Head of caudate nucleus (tissue), 42 donors: ENCODE measurements around the gene GOLGA6A.

Experiments used
- DNase-seq, 42 donors: peaks; one replicate each; pipeline versions ENCODE4 v3.0.0 to v3.0.0-alpha.2; 2020 to 2021; ENCODE audit warnings: mixed read lengths in 7 of 42
- intact Hi-C: fragments of 100-400 bp; cut with DNase I; formaldehyde crosslinking; loops from one replicate; pipeline ENCODE4 v1.15.0; 2022

GOLGA6A gene

DNA sequence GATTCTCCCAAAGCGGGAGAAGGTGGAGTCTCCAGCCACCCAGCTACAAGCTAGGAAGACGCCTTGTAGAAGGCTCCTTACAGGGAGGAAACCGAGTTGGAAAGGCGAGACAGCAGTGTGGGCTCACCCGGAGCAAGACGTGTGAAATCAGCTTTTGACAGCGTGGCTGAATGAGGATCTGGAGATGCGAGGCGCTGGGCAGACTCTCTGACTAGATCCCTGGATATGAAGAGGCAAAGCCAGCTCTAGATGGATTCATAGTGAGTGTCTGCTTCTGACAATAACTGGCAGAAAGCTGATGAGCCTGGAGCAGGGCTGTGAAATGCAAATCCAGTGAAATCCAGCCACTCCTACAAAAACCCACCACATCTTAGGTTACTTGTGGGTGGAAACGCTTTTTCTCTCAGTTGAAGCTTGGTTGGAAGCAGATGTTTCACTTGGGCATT lies 41.0 kb downstream of the GOLGA6A start:
- DNase-seq, result no peak
- intact Hi-C loops, result loop anchor here (10.0 kb wide), 1 partner anchor 57 kb away; no protein-coding TSS in a partner anchor

DNA sequence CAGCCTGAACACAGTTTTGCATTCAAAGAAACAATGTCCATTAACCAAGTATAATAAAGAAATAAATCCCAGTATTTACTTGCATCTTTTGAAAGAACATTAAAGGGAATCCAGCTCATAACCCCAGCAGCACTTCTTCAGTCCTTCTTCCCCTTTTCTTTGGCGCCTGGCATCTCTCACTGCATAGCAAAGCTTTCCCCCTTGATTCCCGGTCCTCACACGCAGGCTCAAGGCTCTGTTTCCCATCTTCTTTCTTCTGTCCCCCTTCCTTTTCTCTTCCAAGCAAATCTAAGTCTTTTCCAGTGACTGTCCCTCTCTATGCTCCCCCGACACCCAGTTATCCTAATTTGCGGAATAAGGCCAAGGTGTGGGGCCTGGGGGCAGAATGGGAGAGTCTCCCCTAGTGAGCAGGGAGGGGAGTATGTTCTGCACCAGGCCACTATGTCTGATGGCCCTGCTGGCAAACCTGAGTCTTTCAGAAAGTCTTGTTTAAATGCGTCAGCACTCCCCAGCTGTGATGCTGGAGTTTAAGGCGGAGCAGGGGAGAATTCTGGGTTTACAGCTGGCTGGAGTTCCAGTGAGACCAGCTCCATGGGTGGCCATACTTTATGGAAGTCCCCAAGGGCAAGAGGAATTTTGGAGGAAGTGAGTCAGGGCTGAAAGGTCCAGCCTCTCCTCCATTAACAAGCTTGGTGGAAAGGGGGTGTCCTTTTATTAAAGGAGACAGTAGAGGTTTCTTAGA lies 42.1 kb downstream of the GOLGA6A start:
- DNase-seq, result no peak
- intact Hi-C loops, result loop anchor here (10.0 kb wide), 1 partner anchor 55 kb away; no protein-coding TSS in a partner anchor

DNA sequence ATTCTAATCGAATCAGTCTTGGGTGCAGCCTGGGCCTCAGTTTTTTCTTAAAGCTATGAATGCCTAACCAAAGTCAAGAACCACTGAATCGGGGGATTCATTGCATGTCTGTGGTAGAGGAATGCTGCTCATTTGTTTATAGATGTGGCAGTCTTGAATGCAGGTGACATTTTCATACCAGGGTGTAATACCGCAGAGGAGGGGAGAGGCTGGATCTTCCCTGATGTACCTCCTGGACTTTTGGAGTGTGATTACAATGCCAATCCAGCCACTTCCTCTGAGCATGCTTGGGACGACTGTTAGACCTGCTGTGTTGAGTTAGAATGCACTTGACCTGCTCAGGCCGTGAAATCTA lies 42.7 kb downstream of the GOLGA6A start:
- intact Hi-C loops, result loop anchor here (10.0 kb wide), 1 partner anchor 55 kb away; no protein-coding TSS in a partner anchor
- no peak for DNase-seq

DNA sequence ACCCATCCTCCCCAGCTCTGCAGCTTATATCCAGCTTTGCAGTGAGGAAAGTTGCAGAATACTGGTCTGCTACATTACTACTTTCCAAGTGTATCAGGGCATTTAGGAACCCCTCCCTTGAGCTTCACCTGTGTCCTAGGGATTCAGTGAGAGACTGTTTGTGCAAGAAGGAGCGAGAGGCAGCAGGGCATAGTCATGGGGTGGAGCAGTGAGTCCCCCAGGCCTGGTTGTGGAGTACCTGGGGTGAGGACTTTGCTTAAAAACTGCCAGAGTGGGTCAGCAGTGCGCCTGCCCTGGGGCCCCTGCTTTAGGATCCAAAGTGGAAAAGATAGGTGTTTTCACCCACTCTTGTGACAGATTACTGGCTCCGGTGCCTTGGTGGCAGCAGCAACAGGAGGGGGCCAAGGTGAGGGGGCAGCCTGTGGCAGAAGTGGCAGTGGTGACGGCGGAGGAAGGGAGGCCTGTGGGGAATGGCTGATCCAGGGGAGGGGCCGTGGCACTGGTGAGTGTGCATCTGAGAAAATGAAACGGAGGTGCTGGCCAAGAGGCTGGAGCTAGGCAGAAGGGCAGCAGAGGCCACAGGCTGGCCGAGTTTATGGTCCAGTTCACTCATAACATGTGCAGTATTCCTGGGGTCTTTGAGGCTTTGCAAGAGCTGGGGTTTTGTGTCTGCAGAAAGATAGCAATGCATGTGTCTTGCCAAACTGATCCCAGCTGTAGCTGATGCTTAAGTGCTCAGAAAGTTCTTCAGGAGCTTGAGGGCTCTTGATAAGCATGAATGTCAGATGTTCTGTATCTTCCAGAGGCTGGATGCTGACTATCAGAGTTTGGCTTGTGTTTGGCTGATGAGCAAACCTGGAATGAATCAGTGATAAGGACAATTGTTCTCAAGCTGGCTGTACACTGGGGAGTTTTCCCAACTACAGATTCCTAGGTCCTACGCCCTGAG lies 43.4 kb downstream of the GOLGA6A start:
- no peak for DNase-seq
- intact Hi-C loops, result no loop called here

DNA sequence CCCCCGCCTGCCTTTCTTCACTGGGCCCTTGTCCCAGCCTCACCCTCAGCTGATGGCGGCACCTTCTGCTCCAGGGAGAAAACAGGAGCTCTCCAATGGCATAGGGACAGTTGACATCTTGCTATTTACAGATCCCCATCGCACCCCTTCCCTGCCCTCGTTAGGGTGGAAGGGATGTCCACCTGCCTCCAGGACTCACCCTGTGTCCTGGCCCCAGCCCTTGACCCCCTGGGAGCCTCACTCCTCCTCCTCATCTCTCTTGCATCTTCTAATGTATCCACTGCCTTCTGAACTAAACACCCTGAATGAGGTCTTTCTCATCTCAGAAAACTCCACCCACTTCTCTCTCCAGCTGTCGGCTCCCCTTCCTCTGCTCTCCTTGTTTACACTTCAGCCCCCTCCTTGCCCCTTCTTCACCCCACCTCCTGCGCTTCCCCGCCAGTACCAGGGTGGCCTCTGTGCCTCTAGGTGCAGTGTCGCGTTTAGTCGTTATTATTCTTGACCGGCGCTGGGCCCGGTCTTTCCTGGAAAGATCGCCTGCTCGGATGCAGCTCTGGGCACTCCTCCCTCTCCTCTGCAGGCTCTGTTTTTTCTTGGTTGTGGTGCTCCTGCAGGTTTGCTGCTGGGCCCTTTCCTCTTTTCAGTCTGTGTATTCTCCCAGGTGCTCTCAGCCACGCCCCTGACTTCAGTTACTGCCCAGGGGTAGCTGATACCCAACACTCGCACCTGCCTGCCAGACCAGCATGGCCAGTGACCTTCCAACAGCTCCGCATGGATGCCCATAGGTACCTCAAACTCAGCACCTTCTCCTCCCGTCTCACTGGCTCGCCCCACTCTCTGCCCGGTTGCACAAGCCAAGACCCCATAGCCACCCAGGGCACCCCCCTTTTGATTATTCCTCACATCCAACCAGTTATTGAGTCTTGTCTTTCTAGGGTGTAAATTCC lies 44.9 kb downstream of the GOLGA6A start:
- DNase-seq, result peak in 1 of 42 donors; percentile 38

DNA sequence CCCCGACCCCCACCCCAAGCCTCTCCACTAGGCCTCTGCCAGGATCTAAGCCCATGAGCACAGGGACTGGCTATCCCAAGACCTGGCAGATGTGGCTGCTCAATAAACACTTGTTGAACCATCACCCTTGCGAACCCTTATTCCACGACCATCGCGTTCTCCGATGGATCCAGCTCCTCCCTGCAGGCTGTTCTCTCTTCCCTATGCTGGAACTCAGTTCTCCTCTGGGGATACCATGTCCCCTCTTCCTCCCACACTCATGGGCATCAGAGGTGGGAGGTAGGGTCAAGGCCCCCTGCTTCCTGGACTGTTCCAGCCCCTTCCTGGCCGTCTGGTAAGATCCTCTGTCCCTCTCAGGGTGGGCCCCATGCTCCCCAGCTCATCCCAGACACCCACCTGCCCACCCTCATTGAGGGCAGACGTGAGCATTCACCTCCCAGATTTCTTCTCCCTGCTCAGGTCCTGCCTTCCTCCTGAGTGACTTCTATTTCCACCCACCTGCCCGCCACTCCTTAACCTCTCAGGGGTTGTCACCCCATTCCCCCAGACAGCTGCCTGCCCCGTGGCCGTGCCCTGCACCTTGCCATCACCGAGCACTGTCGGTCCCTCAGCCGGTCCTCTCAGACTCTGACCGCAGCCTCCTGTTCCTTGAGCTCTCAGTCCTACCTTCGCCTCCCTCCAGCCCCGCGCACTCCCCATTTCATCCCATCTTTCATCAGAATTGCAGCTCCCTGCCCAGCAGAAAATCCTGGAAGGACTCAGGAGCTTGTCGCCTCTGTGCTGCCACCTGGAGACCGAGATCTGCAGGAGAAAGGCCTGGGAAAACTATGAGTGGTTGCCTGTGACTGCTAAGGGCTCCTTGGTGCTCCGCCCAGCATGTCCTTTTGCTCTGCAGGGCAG lies 45.8 kb downstream of the GOLGA6A start:
- intact Hi-C loops, result no loop called here
- peak; percentile 26 to 78 (median 56) for DNase-seq

More for the DNA sequence above, 44.9 kb downstream of the GOLGA6A start:
- intact Hi-C loops, result no loop called here

DNA sequence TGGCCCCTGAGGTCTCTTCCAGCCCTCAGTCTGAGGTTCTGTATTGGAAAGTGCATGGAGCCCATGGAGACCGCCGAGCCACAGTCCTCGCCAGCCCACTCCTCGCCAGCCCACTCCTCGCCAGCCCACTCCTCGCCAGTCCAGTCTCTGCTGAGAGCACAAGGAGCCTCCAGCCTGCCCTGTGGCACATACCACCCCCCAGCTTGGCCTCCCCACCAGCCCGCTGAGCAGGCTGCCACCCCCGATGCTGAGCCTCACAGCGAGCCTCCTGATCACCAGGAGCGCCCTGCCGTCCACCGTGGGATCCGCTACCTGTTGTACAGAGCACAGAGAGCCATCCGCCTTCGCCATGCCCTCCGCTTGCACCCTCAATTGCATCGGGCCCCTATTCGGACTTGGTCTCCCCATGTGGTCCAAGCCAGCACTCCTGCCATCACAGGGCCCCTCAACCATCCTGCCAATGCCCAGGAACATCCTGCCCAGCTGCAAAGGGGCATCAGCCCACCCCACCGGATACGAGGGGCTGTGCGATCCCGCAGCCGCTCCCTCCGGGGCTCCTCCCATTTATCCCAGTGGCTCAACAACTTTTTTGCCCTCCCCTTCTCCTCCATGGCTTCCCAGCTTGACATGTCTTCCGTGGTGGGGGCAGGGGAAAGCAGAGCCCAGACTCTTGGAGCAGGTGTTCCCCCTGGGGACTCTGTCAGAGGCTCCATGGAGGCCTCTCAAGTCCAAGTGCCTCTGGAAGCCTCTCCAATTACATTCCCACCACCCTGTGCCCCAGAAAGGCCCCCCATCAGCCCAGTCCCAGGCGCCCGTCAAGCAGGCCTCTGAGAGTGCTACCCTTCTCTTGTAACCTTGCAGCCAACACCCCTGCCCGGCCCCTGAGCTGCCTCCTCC lies 47.0 kb downstream of the GOLGA6A start:
- intact Hi-C loops, result no loop called here
- peak in 1 of 42 donors; percentile 38 for DNase-seq

DNA sequence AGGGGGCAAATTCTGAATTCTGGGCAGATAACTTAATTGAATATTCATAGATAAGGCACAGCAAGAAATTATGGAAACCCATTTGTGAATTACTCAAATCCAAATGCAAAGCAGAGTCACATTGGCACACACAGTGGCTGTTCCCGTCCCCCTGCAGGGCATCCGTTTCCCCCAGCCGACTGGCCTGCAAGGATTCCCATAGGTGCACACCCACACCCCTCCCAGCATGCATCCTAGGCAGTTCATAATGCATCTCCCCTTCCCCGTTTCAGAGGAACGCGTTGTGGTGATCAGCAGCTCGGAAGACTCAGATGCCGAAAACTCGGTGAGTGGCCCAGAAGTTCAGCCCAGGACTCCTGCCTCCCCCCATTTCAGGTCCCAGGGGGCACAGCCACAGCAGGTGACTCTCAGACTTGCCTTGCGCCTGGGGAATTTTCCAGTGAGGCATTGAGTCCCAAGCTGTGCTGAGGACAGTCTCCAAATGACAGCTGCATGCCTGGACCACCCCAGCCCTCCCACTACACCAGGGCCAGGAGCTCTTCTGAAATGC lies 48.1 kb downstream of the GOLGA6A start:
- peak in 1 of 42 donors; percentile 34 for DNase-seq
- intact Hi-C loops, result no loop called here

DNA sequence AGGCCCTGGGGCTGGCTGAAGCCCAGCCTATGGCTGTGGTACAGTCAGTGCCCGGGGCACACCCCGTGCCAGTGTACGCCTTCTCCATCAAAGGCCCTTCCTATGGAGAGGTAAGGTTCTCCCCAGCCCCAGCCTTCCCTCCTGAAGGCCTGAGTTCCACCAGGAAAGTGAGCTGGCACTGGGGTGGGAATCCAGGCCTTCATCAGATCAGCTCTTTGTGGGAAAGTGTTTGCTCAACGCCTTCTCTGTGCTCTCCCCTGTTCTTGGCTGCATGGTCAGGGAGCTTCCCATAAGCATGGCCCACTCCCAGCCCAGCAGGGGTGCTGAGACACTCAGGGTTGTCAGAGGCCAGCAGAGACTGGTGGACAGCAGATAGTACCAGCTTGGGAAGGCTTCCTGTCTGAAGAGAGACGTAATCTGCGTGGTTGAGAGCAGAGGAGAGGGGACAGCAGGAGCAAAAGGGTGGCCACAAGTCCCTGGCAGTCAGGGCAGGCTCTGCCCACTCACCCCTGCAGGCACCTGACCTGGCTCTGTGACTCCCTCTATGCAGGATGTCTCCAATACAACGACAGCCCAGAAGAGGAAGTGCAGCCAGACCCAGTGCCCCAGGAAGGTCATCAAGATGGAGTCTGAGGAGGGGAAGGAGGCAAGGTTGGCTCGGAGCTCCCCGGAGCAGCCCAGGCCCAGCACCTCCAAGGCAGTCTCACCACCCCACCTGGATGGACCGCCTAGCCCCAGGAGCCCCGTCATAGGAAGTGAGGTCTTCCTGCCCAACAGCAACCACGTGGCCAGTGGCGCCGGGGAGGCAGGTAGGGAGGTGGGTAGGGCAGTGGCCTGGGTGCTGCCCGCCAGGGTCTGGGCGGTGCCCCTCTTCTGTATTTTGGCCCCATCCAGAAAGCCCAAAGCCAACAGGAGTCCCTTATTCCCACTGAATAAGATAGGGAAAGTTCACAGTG lies 49.5 kb downstream of the GOLGA6A start:
- intact Hi-C loops, result no loop called here

DNA sequence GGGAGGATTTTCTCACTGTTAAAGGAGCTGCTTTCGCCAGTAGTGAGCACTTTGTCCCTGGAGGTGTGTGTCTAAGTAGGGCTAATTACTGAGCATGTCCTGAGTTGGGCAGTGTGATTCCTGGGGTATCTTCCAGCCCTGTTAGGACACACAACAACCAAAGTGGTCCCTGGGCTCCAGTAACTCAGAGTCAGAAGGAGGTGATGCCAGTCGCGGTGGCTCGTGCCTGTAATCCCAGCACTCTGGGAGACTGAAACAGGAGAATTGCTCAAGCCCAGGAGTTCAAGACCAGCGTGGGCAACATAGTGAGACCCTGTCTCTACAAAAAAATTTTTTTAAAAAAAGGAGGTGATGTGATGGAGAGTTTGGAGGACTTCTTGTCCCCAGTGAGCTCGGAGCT lies 50.3 kb downstream of the GOLGA6A start:
- intact Hi-C loops, result no loop called here

More for the DNA sequence above, 49.5 kb downstream of the GOLGA6A start:
- DNase-seq, result peak in 2 of 42 donors; percentile 15 to 38

DNA sequence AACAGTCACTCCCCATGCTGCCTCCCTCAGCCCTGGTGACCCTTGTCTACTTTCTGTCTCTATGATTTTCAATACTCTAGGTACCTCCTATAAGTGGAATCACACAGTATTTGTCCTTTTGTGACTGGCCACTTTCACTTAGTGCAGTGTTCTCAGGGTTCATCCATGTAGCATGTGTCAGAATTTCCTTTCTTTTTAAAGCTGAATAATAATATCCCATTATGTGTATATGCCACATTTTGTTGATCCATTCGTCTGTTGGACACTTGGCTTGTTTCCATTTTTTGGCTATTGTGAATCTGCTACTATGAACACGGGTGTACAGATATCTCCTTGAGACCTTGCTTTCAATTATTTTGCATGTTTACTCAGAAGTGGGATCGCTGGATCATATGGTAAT lies 53.7 kb downstream of the GOLGA6A start:
- intact Hi-C loops, result no loop called here
- DNase-seq, result no peak

More for the DNA sequence above, 50.3 kb downstream of the GOLGA6A start:
- no peak for DNase-seq

DNA sequence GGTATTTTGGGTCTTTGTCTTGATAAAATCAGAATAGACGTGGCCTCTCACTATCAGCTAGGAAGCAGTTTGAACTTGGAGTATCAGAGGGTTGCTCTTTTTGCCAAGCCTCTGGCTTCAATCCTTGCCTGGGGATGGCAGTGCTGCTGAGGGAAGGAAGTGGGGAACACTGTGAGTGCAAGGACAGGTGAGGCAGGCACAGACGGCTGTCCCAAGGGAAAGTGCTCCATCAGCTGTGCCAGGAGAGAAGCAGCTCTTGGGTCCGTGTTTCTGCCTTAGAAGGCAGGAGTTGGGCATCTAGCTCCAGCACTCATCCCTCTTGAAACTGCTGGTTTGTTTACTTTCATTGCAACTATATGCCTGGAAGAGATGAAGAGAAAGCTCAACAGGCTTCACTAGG lies 54.7 kb downstream of the GOLGA6A start:
- peak in 1 of 42 donors; percentile 2 for DNase-seq
- intact Hi-C loops, result no loop called here

DNA sequence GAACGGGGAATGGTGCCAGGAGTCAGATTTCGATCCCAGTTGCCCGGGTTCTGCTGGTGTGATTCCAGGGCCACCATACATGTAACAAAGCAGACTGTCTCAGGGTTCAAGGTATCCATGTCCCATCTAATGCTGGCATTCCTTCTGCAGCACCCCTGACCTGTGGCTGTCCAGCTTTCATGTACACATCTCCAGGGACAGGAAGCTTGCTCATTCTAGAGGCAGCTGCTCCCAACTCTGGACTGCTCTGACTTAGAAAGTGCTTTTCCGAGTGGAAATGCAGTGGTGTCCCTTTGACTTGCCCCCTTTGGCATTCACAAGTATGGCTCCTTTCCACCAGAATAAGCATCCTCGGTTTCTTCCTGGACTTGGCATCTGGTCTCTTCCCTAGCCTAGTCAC lies 56.9 kb downstream of the GOLGA6A start:
- peak in 1 of 42 donors; percentile 22 for DNase-seq
- intact Hi-C loops, result no loop called here

DNA sequence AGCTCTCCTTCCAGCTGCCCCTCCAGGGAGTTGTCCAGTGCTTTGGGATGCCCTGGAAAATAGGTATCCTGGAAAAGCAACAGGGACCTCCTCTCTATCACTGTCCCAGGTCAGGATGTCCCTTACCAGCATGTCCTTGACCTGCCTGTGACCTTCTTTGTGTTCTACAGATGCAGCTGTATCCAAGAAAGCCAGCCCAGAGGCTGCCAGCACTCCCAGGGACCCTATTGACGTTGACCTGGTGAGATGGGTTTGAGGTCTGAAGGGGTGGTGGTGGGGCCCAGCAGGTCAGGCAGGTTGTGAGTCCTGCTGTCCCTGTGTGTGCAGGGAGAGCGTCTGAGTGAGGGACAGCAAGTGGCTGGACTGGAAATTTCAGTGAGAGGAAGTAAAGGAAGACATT lies 57.7 kb downstream of the GOLGA6A start:
- intact Hi-C loops, result no loop called here
- DNase-seq, result peak in 1 of 42 donors; percentile 19
